Panc1 (cell line): Measurements from ENCODE around the gene ENTPD5.

Experiments used
- CTCF ChIP-seq: fragments of 450-650 bp; IDR thresholded peaks from 2 replicates; pipeline ENCODE4 v1.5.1; 2017; ENCODE audit warnings: mild to moderate bottlenecking
- POLR2AphosphoS5 ChIP-seq: IDR thresholded peaks from 2 replicates; pipeline ENCODE4 v1.6.1; 2012; ENCODE audit warnings: mild to moderate bottlenecking, low read depth, low read length, moderate library complexity
- REST ChIP-seq, 2 experiments: IDR thresholded peaks; 2 replicates each; pipeline ENCODE4 v1.6.1; 2011 to 2012; ENCODE audit warnings: low read depth in 2 of 2, control low read depth in 1 of 2, low read length in 1 of 2, mild to moderate bottlenecking in 1 of 2, moderate library complexity in 1 of 2; ENCODE audit not compliant: insufficient read depth in 1 of 2
- SIN3A ChIP-seq: IDR thresholded peaks from 2 replicates; pipeline ENCODE4 v1.6.1; 2012; ENCODE audit warnings: low read depth, mild to moderate bottlenecking, low read length, moderate library complexity, borderline replicate concordance; ENCODE audit not compliant: insufficient read depth

GRCh38 chr14:74038020-74038859 is 19.2 kb upstream of the ENTPD5 start:
- peak; percentile 65 for TF ChIP-seq CTCF
- TF ChIP-seq REST (IDR thresholded peaks at IDR 0.05; ENCODE audit: insufficient read depth in 1 of 2, low read depth in 2 of 2, low read length in 1 of 2): no peak
- no peak for TF ChIP-seq SIN3A
- no peak for TF ChIP-seq POLR2AphosphoS5
